ENCODE results near the gene ESPN. TPM values are rescaled to one million over a fixed set of nuclear protein-coding genes. Genes with fewer than 3 reads are reported as not detected.

ESPN gene
- total RNA-seq, 2 experiments from 2014 or later, result 0.14 to 0.55 TPM

DNA sequence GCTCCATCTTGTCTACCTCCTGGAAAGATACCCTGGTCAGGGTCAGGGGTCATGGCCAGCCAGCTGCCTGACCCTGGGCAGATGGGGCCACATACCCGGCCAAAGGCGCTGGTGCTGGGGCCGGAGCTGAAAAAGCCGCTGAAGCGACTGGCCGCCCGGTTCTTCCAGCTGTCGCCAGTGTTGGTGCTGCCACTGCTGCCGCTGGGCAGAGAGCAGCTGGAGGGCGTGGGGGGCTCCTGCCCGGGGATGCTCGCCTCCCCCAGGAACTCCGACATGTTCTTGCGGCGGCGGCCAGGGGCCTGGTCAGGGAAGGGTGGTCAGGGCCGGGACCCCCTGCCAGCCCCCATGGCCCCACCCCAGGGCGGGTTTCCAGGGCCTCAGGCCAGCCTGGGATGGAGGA lies 48.6 kb downstream of the ESPN start:
- DNase-seq (no peak), ATAC-seq (no peak)
- CTCF ChIA-PET, result interaction anchor here (0.7 to 1.8 kb wide), 7 partner anchors 7 to 89 kb away, joined by 3 to 9 read pairs (median 4); no protein-coding TSS in a partner anchor
- Mint-ChIP-seq H3K4me1 (peaks cover 2% of the 10 kb centered on the region), H3K36me3 (ENCODE audit: low read depth) (no peaks in the 10 kb centered on the region), H3K27ac (no peak overlapping the region), H3K27me3 (no peaks in the 10 kb centered on the region), H3K4me3 (no peak overlapping the region), H3K9me3 (ENCODE audit: low read depth) (no peaks in the 10 kb centered on the region)
- POLR2A ChIA-PET, result no interaction called here
- intact Hi-C loops (cut with DNase I, micrococcal nuclease), result no loop called here

GRCh38 chr1:6473974-6474814 lies 49.6 kb downstream of the ESPN start:
- no peaks in the 10 kb centered on the region for H3K27me3 Mint-ChIP-seq

GRCh38 chr1:6474815-6475282 lies 50.3 kb downstream of the ESPN start:
- Mint-ChIP-seq H3K4me3 (no peak overlapping the region), H3K36me3 (ENCODE audit: low read depth) (no peaks in the 10 kb centered on the region), H3K27ac (no peak overlapping the region), H3K4me1 (peaks cover 2% of the 10 kb centered on the region), H3K27me3 (no peaks in the 10 kb centered on the region), H3K9me3 (ENCODE audit: low read depth) (no peaks in the 10 kb centered on the region)
- ChIA-PET CTCF (no interaction called here), POLR2A (no interaction called here)
- DNase-seq (no peak), ATAC-seq (no peak)
- intact Hi-C loops (cut with DNase I, micrococcal nuclease), result loop anchor here in 1 of 2 experiments (1.0 to 5.0 kb wide), 3 partner anchors 52 to 229 kb away; no protein-coding TSS in a partner anchor

More at GRCh38 chr1:6473974-6474814, 49.6 kb downstream of the ESPN start:
- Mint-ChIP-seq H3K4me1 (peaks cover 2% of the 10 kb centered on the region), H3K36me3 (ENCODE audit: low read depth) (no peaks in the 10 kb centered on the region), H3K4me3 (no peak overlapping the region), H3K9me3 (ENCODE audit: low read depth) (no peaks in the 10 kb centered on the region), H3K27ac (no peak overlapping the region)
- no peak for DNase-seq
- intact Hi-C loops (cut with DNase I, micrococcal nuclease), result no loop called here
- CTCF ChIA-PET, result no interaction called here
- POLR2A ChIA-PET, result no interaction called here
- no peak for ATAC-seq

GRCh38 chr1:6475381-6476133 lies 51.0 kb downstream of the ESPN start:
- no peak overlapping the region for H3K4me3 Mint-ChIP-seq
- POLR2A ChIA-PET, result no interaction called here

DNA sequence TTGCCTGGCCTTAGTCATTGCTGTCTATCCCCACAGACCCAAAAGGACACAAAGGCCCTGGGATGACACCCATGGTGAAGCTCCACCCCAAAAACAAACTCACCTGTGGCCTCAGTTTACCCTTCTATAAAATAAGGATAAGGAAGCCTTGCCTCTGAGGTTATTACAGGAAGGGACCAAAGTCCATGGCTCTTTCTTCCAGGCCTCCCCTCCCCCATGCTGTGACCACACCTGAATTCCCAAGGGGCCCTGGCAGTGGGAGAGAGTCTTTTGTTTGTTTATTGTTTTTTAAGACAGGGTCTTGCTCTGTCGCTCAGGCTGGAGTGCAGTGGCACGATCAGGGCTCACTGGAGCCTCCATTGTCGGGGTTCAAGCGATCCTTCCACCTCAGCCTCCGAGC lies 51.9 kb downstream of the ESPN start:
- no peak for DNase-seq
- H3K4me1 Mint-ChIP-seq, result peaks cover 2% of the 10 kb centered on the region
- H3K9me3 Mint-ChIP-seq (ENCODE audit: low read depth), result no peaks in the 10 kb centered on the region
- H3K27ac Mint-ChIP-seq, result no peak overlapping the region
- no peak for ATAC-seq
- ChIA-PET CTCF (interaction anchor here (0.9 to 2.2 kb wide), 4 partner anchors 10 to 22 kb away, joined by 3 to 10 read pairs (median 4); no protein-coding TSS in a partner anchor), POLR2A (no interaction called here)
- H3K4me3 Mint-ChIP-seq, result no peak overlapping the region
- no peaks in the 10 kb centered on the region for H3K36me3 Mint-ChIP-seq (ENCODE audit: low read depth)
- intact Hi-C loops (cut with DNase I, micrococcal nuclease), result loop anchor here (1.0 to 5.0 kb wide), 2 partner anchors 12 to 129 kb away; no protein-coding TSS in a partner anchor
- no peaks in the 10 kb centered on the region for H3K27me3 Mint-ChIP-seq

More at GRCh38 chr1:6475381-6476133, 51.0 kb downstream of the ESPN start:
- CTCF ChIA-PET, result interaction anchor here (0.9 to 2.2 kb wide), 3 partner anchors 11 to 23 kb away, joined by 3 to 10 read pairs (median 3); no protein-coding TSS in a partner anchor
- Mint-ChIP-seq H3K27ac (no peak overlapping the region), H3K27me3 (no peaks in the 10 kb centered on the region), H3K36me3 (ENCODE audit: low read depth) (no peaks in the 10 kb centered on the region), H3K9me3 (ENCODE audit: low read depth) (no peaks in the 10 kb centered on the region), H3K4me1 (peaks cover 2% of the 10 kb centered on the region)
- DNase-seq (peak; percentile 84), ATAC-seq (peak; percentile 94)
- intact Hi-C loops (cut with DNase I, micrococcal nuclease), result loop anchor here (1.0 to 5.0 kb wide), 4 partner anchors 13 to 229 kb away; no protein-coding TSS in a partner anchor

DNA sequence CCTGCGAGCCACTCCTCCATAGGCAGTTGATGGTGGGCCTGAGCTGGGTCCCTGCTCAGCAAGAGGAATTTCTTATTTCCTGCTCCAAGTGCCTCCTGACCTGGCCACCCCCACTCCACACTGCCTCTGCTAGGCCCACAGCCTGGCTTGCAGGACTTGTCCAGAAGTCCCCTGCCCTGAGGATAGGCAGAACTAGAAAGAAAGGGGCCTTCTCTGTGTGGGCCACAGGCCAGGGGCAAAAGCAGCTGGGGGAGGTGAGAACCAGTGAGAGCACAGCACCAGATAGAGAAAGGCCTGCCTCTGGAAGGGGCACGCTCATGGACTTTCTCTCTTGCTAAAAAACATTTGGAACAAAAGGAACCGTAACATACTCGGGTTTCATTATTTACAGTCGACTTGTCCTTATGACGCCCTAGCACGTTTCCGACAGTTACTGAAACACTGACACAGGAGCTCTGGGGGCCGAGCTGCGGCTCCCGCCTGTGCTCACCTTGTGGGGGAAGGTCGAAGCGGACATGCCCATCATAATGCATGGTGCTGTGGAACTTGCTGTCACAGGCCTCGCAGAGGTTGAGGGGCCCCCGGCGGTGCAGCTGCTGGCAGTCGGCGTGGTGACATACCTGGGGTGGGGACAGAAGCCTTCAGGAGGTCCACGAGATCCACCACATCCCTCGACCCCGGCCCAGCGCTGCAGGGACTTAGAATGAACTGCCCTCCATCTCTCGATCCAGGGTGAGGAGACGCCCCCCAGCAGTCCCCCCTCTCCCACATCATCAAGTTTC lies 52.7 kb downstream of the ESPN start:
- H3K4me3 Mint-ChIP-seq, result no peak overlapping the region
- no peaks in the 10 kb centered on the region for H3K9me3 Mint-ChIP-seq (ENCODE audit: low read depth)
- intact Hi-C loops (cut with DNase I, micrococcal nuclease), result loop anchor here in 1 of 2 experiments (5.0 kb wide), 1 partner anchor 130 kb away; no protein-coding TSS in a partner anchor
- H3K27me3 Mint-ChIP-seq, result peaks cover 2% of the 10 kb centered on the region
- no peaks in the 10 kb centered on the region for H3K36me3 Mint-ChIP-seq (ENCODE audit: low read depth)
- DNase-seq (no peak), ATAC-seq (no peak)
- POLR2A ChIA-PET, result no interaction called here
- CTCF ChIA-PET, result interaction anchor here (0.7 to 2.2 kb wide), 7 partner anchors 9 to 340 kb away, joined by 3 to 10 read pairs (median 4); no protein-coding TSS in a partner anchor
- peaks cover 2% of the 10 kb centered on the region for H3K4me1 Mint-ChIP-seq
- no peak overlapping the region for H3K27ac Mint-ChIP-seq

GRCh38 chr1:6481820-6482219 lies 57.2 kb downstream of the ESPN start:
- POLR2A ChIA-PET, result no interaction called here
- no peak for ATAC-seq
- intact Hi-C loops (cut with DNase I, micrococcal nuclease), result no loop called here

GRCh38 chr1:6483017-6483760 lies 58.6 kb downstream of the ESPN start:
- CTCF ChIA-PET, result interaction anchor here (1.1 kb wide), 1 partner anchor 24 kb away, joined by 3 read pairs; no protein-coding TSS in a partner anchor
- Mint-ChIP-seq H3K4me3 (no peak overlapping the region), H3K4me1 (peaks cover 7% of the 10 kb centered on the region), H3K9me3 (ENCODE audit: low read depth) (no peaks in the 10 kb centered on the region), H3K27me3 (peaks cover 24% of the 10 kb centered on the region), H3K36me3 (ENCODE audit: low read depth) (no peaks in the 10 kb centered on the region), H3K27ac (no peak overlapping the region)
- no peak for ATAC-seq
- intact Hi-C loops (cut with DNase I, micrococcal nuclease), result no loop called here
- no peak for DNase-seq
- POLR2A ChIA-PET, result no interaction called here

More at GRCh38 chr1:6481820-6482219, 57.2 kb downstream of the ESPN start:
- Mint-ChIP-seq H3K27ac (no peak overlapping the region), H3K4me1 (peaks cover 7% of the 10 kb centered on the region), H3K36me3 (ENCODE audit: low read depth) (no peaks in the 10 kb centered on the region), H3K27me3 (peaks cover 22% of the 10 kb centered on the region), H3K4me3 (no peak overlapping the region), H3K9me3 (ENCODE audit: low read depth) (no peaks in the 10 kb centered on the region)
- no peak for DNase-seq
- CTCF ChIA-PET, result interaction anchor here (0.7 to 2.1 kb wide), 3 partner anchors 11 to 134 kb away, joined by 3 to 5 read pairs (median 3); no protein-coding TSS in a partner anchor

GRCh38 chr1:6483761-6484117 lies 59.2 kb downstream of the ESPN start:
- POLR2A ChIA-PET, result no interaction called here
- no peak for ATAC-seq
- DNase-seq, result no peak
- no peaks in the 10 kb centered on the region for H3K9me3 Mint-ChIP-seq (ENCODE audit: low read depth)
- intact Hi-C loops (cut with DNase I, micrococcal nuclease), result no loop called here
- H3K36me3 Mint-ChIP-seq (ENCODE audit: low read depth), result no peaks in the 10 kb centered on the region
- CTCF ChIA-PET, result interaction anchor here (1.1 kb wide), 1 partner anchor 24 kb away, joined by 3 read pairs; no protein-coding TSS in a partner anchor
- H3K4me3 Mint-ChIP-seq, result no peak overlapping the region
- peaks cover 7% of the 10 kb centered on the region for H3K4me1 Mint-ChIP-seq
- H3K27me3 Mint-ChIP-seq, result peaks cover 24% of the 10 kb centered on the region
- H3K27ac Mint-ChIP-seq, result no peak overlapping the region

- intact Hi-C loops (cut with DNase I, micrococcal nuclease), result loop anchor here in 1 of 2 experiments (5.0 kb wide), 2 partner anchors 42 to 733 kb away; no protein-coding TSS in a partner anchor
- POLR2A ChIA-PET, result interaction anchor here (0.6 kb wide), 1 partner anchor 405 kb away, joined by 3 read pairs; no protein-coding TSS in a partner anchor
- no peak overlapping the region for H3K4me3 Mint-ChIP-seq
- DNase-seq, result no peak
- H3K9me3 Mint-ChIP-seq (ENCODE audit: low read depth), result no peaks in the 10 kb centered on the region
- peaks cover 24% of the 10 kb centered on the region for H3K27me3 Mint-ChIP-seq
- no peak for ATAC-seq
- H3K4me1 Mint-ChIP-seq, result peaks cover 7% of the 10 kb centered on the region
- CTCF ChIA-PET, result interaction anchor here (0.6 to 0.9 kb wide), 2 partner anchors 28 to 127 kb away, joined by 3 read pairs; no protein-coding TSS in a partner anchor
- H3K27ac Mint-ChIP-seq, result no peak overlapping the region
- no peaks in the 10 kb centered on the region for H3K36me3 Mint-ChIP-seq (ENCODE audit: low read depth)
Observed at GRCh38 chr1:6484826-6485167, 60.2 kb downstream of the ESPN start.
